ENCODE measurements around the gene TNFRSF18. TPM values are rescaled to one million over a fixed set of nuclear protein-coding genes. Genes with fewer than 3 reads are reported as not detected.
"Not testable (repeated sequence)": the region's sequence is repeated elsewhere in the genome, so short reads cannot be mapped to it uniquely, and the experiment has no call there.

The TNFRSF18 gene, protein sequence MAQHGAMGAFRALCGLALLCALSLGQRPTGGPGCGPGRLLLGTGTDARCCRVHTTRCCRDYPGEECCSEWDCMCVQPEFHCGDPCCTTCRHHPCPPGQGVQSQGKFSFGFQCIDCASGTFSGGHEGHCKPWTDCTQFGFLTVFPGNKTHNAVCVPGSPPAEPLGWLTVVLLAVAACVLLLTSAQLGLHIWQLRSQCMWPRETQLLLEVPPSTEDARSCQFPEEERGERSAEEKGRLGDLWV
- under 1 TPM in 1 of 4 donors, not detected in 3; 0.38 TPM for total RNA-seq
- 0.14 TPM for polyA plus RNA-seq
- long read RNA-seq, donor 1: 0 reads
- long read RNA-seq, donor 2: 0 reads
- long read RNA-seq, donor 3: 0 reads
- long read RNA-seq, donor 4: 0 reads

DNA sequence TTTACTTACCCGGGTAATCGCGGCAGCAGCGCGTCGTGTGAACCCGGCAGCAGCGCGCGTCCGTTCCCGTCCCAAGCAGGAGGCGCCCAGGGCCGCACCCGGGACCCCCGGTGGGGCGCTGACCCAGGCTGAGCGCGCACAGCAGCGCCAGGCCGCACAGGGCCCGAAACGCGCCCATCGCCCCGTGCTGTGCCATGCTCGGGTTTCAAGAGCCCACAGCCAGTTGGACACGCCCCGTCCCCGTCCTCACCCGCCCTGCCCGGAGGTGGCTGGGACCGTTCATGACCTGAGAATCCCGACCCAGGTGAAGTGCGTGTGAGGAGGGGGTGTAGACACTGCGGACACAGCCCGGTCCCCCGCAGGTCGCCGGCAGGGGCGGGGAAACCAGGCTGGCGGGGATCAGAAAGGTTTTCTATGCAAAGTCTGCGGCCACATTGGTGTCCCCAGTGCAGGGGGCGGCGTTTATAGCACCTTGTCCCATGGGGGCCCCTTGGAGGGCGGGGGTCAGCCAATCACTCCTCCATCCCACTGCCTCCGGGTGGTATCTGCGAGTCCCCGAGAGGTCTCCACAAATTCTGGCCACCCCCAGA is at the start of gene TNFRSF18:
TNFRSF18 (minus strand) TSS at position 217 of the 590 bp plus-strand sequence; CDS start at position 196, 21 bp downstream.
- DNase-seq: peak; percentile 14 to 64 (median 49)
- WGBS: 5% methylated on average over 49 of the region's 49 CpGs
- no peak for ATAC-seq
- Histone ChIP-seq H3K4me3 (ENCODE audit: low read length) (no peak within 1 kb of the TSS), H3K27me3 (ENCODE audit: control insufficient read depth, insufficient read depth) (no peaks in the 10 kb centered on the region), H3K4me1 (ENCODE audit: control insufficient read depth, insufficient read depth, low read length) (no peaks in the 10 kb centered on the region), H3K27ac (ENCODE audit: low read length) (no peak within 1 kb of the TSS), H3K9me3 (ENCODE audit: control insufficient read depth, low read length) (no peaks in the 10 kb centered on the region)
- intact Hi-C loops (cut with DNase I): no loop called here

DNA sequence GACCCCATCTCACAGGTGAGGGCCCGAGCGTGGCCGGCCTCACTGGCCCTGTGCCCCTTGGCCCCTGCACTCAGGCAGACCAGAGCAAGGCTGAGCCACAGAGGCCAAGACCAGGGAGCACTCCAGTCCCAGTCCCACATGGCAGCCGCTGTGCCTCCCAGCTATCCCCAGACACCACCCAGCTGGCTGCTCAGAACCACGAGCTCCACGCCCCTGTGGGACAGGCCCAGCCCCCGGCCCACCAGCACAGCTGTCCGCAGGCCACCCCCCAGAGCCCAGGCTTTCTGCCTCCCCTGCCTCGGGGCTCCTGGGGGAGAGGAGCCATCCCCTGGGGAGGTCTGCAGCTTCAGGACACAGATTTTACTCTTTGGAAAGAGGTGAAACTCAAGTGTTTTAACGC is 49.2 kb upstream of the TNFRSF18 start:
- no peaks in the 10 kb centered on the region for H3K27me3 ChIP-seq (ENCODE audit: control insufficient read depth, insufficient read depth)
- DNase-seq (peak in 2 of 3 donors; percentile 41 to 42), ATAC-seq (no peak)
- intact Hi-C loops (cut with DNase I): no loop called here
- no peak overlapping the region for H3K4me3 ChIP-seq (ENCODE audit: low read length)
- 91% methylated on average over 10 of the region's 10 CpGs for WGBS
- peaks cover 3% of the 10 kb centered on the region for H3K4me1 ChIP-seq (ENCODE audit: control insufficient read depth, insufficient read depth, low read length)
- H3K9me3 ChIP-seq (ENCODE audit: control insufficient read depth, low read length): no peaks in the 10 kb centered on the region
- no peak overlapping the region for H3K27ac ChIP-seq (ENCODE audit: low read length)

DNA sequence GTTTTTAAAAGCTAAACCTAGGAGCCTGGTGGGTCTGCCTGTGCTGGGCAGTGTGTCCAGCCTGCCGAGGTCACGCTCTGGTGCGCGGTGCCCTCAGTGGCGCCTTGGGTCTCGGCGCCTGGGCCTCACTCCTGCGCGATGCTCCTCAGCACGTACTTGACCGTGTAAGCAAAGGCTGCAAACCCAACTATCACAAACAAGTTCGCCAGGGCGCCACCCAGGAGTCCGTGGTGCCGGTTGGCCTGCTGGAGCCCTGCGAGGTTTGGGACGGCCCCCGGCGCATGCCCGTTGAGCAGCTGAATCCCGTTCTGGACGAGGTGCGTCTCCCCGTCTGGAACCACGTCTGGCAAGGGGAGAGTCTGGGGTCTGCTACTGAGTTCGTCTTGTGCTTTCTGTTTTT is 48.7 kb upstream of the TNFRSF18 start:
- DNase-seq: peak in 1 of 3 donors; percentile 37
- ATAC-seq: no peak
- Histone ChIP-seq H3K4me1 (ENCODE audit: control insufficient read depth, insufficient read depth, low read length) (peaks cover under 1% of the 10 kb centered on the region), H3K27ac (ENCODE audit: low read length) (no peak overlapping the region), H3K27me3 (ENCODE audit: control insufficient read depth, insufficient read depth) (no peaks in the 10 kb centered on the region), H3K9me3 (ENCODE audit: control insufficient read depth, low read length) (no peaks in the 10 kb centered on the region), H3K4me3 (ENCODE audit: low read length) (no peak overlapping the region)
- intact Hi-C loops (cut with DNase I): no loop called here
- 95% methylated on average over 26 of the region's 26 CpGs for WGBS

DNA sequence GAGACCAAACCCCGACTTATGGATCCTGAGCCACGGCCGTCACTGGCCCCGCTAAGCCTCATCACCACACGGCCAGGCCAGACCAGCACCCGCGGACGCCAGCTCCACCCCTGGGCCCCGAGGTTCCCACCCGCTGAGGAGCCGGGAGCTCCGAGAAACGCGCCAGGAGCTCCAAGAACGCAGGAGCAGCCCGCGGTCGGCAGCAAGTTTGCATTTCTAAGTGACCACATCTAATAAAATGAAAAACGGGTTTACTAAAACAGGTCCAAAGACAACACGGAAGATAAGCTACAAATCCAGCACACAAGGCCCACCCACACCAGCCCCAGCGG is 48.2 kb upstream of the TNFRSF18 start:
- ATAC-seq (no peak), DNase-seq (peak in 1 of 3 donors; percentile 51)
- no peak overlapping the region for H3K27ac ChIP-seq (ENCODE audit: low read length)
- intact Hi-C loops (cut with DNase I): no loop called here
- no peaks in the 10 kb centered on the region for H3K9me3 ChIP-seq (ENCODE audit: control insufficient read depth, low read length)
- H3K4me1 ChIP-seq (ENCODE audit: control insufficient read depth, insufficient read depth, low read length): no peaks in the 10 kb centered on the region
- H3K4me3 ChIP-seq (ENCODE audit: low read length): no peak overlapping the region
- no peaks in the 10 kb centered on the region for H3K27me3 ChIP-seq (ENCODE audit: control insufficient read depth, insufficient read depth)
- WGBS: 89% methylated on average over 21 of the region's 21 CpGs

DNA sequence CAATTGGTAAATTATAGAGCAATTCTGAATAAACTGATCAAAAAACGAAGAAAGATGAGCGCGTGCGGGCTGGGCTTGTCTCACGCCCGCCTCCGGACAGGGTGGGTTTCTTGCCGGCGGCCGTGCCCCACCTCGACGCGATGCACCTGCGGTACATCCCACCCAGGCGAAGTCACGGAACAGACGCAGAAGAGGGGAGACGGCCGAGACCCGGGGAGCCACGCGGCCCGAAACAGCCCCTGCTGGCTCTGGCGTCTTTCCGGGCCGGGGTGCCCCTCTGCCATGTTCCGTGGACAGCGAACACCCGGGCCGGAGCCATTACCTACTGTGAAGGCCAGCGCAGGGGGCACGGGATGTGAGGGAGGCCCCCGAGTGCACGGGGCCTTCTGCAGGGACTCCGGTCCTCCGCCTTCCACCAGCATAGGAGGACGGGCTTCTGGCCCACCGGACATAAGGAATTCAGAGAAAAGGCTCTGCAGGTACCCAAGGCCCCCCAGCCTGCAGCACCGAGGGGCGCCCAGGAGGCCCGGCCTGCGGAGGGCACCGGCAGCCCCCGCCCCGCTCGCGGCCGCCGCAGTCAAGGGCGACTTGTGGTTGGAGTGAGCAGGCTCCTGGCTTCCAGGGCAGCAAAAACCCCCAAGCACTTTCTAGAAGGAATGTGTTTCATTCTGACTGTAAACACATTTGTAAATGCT is 47.7 kb upstream of the TNFRSF18 start:
- Histone ChIP-seq H3K27me3 (ENCODE audit: control insufficient read depth, insufficient read depth) (no peaks in the 10 kb centered on the region), H3K9me3 (ENCODE audit: control insufficient read depth, low read length) (no peaks in the 10 kb centered on the region), H3K4me3 (ENCODE audit: low read length) (no peak overlapping the region), H3K27ac (ENCODE audit: low read length) (no peak overlapping the region), H3K4me1 (ENCODE audit: control insufficient read depth, insufficient read depth, low read length) (no peaks in the 10 kb centered on the region)
- 94% methylated on average over 50 of the region's 50 CpGs for WGBS
- ATAC-seq: no peak
- intact Hi-C loops (cut with DNase I): no loop called here
- DNase-seq: peak in 2 of 3 donors; percentile 32 to 40

DNA sequence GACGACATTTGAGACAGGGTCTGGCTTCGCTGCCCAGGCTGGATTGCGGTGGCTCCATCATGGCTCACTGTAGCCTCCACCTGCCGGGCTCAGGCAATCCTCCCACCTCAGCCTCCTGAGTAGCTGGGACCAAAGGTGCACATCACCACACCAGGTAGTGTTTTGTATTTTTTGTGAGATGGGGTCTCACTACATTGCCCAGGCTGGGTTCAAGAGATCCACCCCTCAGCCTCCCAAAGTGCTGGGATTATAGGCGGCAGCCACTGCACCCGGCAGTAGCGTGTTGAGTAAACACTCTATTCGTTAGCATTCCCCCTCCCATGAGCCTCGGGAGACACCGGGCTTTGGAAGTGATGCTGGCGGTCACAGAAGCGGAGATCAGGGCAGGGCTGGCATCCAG is 46.9 kb upstream of the TNFRSF18 start:
- WGBS: 88% methylated on average over 12 of the region's 12 CpGs
- intact Hi-C loops (cut with DNase I): no loop called here
- no peaks in the 10 kb centered on the region for H3K9me3 ChIP-seq (ENCODE audit: control insufficient read depth, low read length)

DNA sequence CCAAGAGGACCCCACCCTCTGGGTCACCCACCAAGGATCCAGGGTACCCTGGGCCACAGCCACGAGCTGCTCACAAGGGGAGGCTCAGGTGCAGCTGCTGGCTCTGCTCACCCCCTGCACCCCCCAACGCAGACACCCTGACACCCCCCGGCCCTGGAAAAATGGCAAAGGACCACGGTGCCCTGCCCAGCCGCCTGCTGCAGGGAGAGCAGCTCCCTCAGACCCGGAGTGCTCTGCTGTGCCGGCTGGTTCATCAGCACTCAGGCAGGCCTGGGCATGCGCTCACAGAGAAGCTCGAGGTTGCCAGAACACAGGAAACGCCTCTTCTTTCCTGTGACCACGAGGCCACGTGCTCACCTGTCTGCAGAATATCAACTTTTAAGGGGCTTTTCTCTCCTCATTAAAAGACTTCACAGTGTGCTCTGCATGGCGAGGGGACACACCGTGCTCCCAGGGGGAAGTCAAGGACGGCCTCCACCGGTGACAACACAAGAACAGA is 44.4 kb upstream of the TNFRSF18 start:
- 78% methylated on average over 16 of the region's 16 CpGs for WGBS
- Histone ChIP-seq H3K9me3 (ENCODE audit: control insufficient read depth, low read length) (no peaks in the 10 kb centered on the region), H3K27me3 (ENCODE audit: control insufficient read depth, insufficient read depth) (no peaks in the 10 kb centered on the region), H3K4me1 (ENCODE audit: control insufficient read depth, insufficient read depth, low read length) (no peaks in the 10 kb centered on the region), H3K4me3 (ENCODE audit: low read length) (no peak overlapping the region), H3K27ac (ENCODE audit: low read length) (no peak overlapping the region)
- peak in 1 of 2 donors; percentile 12 for ATAC-seq
- intact Hi-C loops (cut with DNase I): no loop called here
- DNase-seq: peak in 1 of 3 donors; percentile 53

More for the DNA sequence above, 46.9 kb upstream of the TNFRSF18 start:
- no peaks in the 10 kb centered on the region for H3K27me3 ChIP-seq (ENCODE audit: control insufficient read depth, insufficient read depth)
- no peak overlapping the region for H3K4me3 ChIP-seq (ENCODE audit: low read length)
- ATAC-seq (no peak), DNase-seq (no peak)
- no peaks in the 10 kb centered on the region for H3K4me1 ChIP-seq (ENCODE audit: control insufficient read depth, insufficient read depth, low read length)
- no peak overlapping the region for H3K27ac ChIP-seq (ENCODE audit: low read length)

DNA sequence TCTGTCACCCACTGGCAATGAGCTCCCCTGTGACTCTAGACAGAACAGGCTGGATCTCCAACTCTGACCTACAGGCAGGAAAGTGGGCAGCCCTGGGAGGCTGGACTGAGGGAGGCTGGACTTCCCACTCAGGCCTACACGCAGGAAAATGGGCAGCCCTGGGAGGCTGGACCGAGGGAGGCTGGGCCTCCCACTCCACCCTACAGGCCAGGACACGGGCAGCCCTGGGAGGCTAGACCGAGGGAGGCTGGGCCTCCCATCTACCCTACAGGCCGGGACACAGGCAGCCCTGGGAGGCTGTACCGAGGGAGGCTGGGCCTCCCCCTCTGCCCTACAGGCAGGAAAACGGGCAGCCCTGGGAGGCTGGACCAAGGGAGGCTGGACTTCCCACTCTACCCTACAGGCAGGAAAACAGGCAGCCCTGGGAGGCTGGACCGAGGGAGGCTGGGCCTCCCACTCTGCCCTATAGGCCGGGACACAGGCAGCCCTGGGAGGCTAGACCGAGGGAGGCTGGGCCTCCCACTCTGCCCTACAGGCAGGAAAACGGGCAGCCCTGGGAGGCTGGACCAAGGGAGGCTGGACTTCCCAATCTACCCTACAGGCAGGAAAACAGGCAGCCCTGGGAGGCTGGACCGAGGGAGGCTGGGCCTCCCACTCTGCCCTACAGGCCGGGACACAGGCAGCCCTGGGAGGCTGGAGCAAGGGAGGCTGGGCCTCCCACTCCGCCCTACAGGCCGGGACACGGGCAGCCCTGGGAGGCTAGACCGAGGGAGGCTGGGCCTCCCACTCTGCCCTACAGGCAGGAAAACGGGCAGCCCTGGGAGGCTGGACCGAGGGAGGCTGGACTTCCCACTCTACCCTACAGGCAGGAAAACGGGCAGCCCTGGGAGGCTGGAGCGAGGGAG is 41.9 kb upstream of the TNFRSF18 start:
- H3K9me3 ChIP-seq (ENCODE audit: control insufficient read depth, low read length); H3K27me3 ChIP-seq (ENCODE audit: control insufficient read depth, insufficient read depth); H3K27ac ChIP-seq (ENCODE audit: low read length); H3K4me3 ChIP-seq (ENCODE audit: low read length); ATAC-seq; DNase-seq; H3K4me1 ChIP-seq (ENCODE audit: control insufficient read depth, insufficient read depth, low read length): not testable (repeated sequence)
- intact Hi-C loops (cut with DNase I): loop anchor here in 1 of 4 donors (5.0 kb wide), 1 partner anchor 126 kb away; no protein-coding TSS in a partner anchor
- WGBS: 91% methylated on average over 21 of the region's 21 CpGs

DNA sequence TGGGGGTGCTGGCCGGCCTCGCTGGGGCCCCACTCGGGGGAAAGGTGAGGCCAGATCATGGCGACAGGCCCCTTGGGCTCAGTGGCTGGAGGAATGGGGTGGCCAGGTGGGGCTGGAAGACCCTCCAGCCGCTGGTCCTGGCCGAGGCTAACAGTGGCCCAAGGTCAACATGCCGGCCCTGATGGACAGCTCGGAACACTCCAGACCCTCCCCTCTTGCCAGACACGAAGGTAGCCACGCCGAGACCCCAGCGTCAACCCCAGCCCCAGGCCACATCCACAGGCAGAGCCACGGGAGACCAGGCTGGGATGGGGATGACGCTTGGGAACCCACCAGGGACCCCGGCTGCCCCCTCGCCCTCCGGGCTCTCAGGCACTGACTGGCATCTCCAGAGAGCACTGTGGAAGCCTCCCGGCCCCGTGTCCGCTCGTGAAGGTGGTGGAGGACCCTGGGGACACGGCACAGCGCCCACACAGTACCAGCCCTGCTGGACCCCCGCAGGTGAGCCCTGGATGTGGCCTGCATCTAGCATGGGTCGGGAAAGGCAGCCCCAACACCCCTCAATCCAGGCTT is 41.0 kb upstream of the TNFRSF18 start:
- no peaks in the 10 kb centered on the region for H3K9me3 ChIP-seq (ENCODE audit: control insufficient read depth, low read length)
- DNase-seq (peak in 1 of 3 donors; percentile 47), ATAC-seq (peak in 1 of 2 donors; percentile 13)
- 67% methylated on average over 25 of the region's 25 CpGs for WGBS
- H3K27me3 ChIP-seq (ENCODE audit: control insufficient read depth, insufficient read depth): no peaks in the 10 kb centered on the region
- H3K4me3 ChIP-seq (ENCODE audit: low read length): no peak overlapping the region
- H3K27ac ChIP-seq (ENCODE audit: low read length): no peak overlapping the region
- intact Hi-C loops (cut with DNase I): loop anchor here in 1 of 4 donors (5.0 kb wide), 1 partner anchor 125 kb away; no protein-coding TSS in a partner anchor
- no peaks in the 10 kb centered on the region for H3K4me1 ChIP-seq (ENCODE audit: control insufficient read depth, insufficient read depth, low read length)

Measured in right cardiac atrium (tissue), 5 donors.